Kidney tubule cell (primary cell): ENCODE measurements around the gene KIAA1328.
"Not testable (repeated sequence)": the region's sequence is repeated elsewhere in the genome, so short reads cannot be mapped to it uniquely, and the experiment has no call there.

Experiments
- DNase-seq: peaks from one replicate; pipeline ENCODE4 v3.0.0-alpha.2; 2018; ENCODE audit warnings: low spot score

The KIAA1328 gene

GRCh38 chr18:36826556-36826955 lies 2.4 kb upstream of the KIAA1328 start:
- no peak for DNase-seq

GRCh38 chr18:36828157-36828629 lies 734 bp upstream of the KIAA1328 start:
- DNase-seq, result peak; percentile 72

GRCh38 chr18:36829362-36830157 lies 633 bp downstream of the KIAA1328 start:
- DNase-seq, result no peak

- DNase-seq, result no peak
These were observed 1.2 kb downstream of the KIAA1328 start for GRCh38 chr18:36830158-36830495.

GRCh38 chr18:36831139-36831538 lies 2.2 kb downstream of the KIAA1328 start:
- DNase-seq, result peak; percentile 33

GRCh38 chr18:36833120-36833519 lies 4.2 kb downstream of the KIAA1328 start:
- DNase-seq, result no peak

GRCh38 chr18:36835927-36836326 lies 7.0 kb downstream of the KIAA1328 start:
- no peak for DNase-seq

- DNase-seq, result no peak
These were observed 10.9 kb downstream of the KIAA1328 start for GRCh38 chr18:36839835-36840234.

- DNase-seq, result no peak
These were observed 14.3 kb downstream of the KIAA1328 start for GRCh38 chr18:36843199-36843598.

- peak; percentile 4 for DNase-seq
These were observed 14.9 kb downstream of the KIAA1328 start for GRCh38 chr18:36843784-36844183.

- no peak for DNase-seq
These were observed 19.7 kb downstream of the KIAA1328 start for GRCh38 chr18:36848609-36849008.

GRCh38 chr18:36849288-36850006 lies 20.5 kb downstream of the KIAA1328 start:
- peak; percentile 16 for DNase-seq

GRCh38 chr18:36850527-36851201 lies 21.7 kb downstream of the KIAA1328 start:
- DNase-seq, result peak; percentile 87

- DNase-seq, result no peak
These were observed 22.3 kb downstream of the KIAA1328 start for GRCh38 chr18:36851202-36851590.

GRCh38 chr18:36856815-36857214 lies 27.9 kb downstream of the KIAA1328 start:
- DNase-seq, result peak; percentile 16

GRCh38 chr18:36862182-36862581 lies 33.3 kb downstream of the KIAA1328 start:
- DNase-seq, result no peak

GRCh38 chr18:36867056-36867455 lies 38.1 kb downstream of the KIAA1328 start:
- DNase-seq, result no peak

GRCh38 chr18:36871801-36872200 lies 42.9 kb downstream of the KIAA1328 start:
- no peak for DNase-seq

GRCh38 chr18:36872329-36872728 lies 43.4 kb downstream of the KIAA1328 start:
- peak; percentile 42 for DNase-seq

- not testable (repeated sequence) for DNase-seq
These were observed 44.9 kb downstream of the KIAA1328 start for GRCh38 chr18:36873826-36874225.

- DNase-seq, result not testable (repeated sequence)
These were observed 50.9 kb downstream of the KIAA1328 start for GRCh38 chr18:36879796-36880195.

- no peak for DNase-seq
These were observed 57.1 kb downstream of the KIAA1328 start for GRCh38 chr18:36885981-36886380.

GRCh38 chr18:36887114-36887513 lies 58.2 kb downstream of the KIAA1328 start:
- no peak for DNase-seq
